Activated CD4-positive, CD25-positive, alpha-beta regulatory T cell treated with anti-CD3 and anti-CD28 coated beads, Interleukin-2, amount 50 U/mL, for 16 hours (primary cell): Measurements from ENCODE around the gene LRRK1.

Source experiments
- DNase-seq: peaks from one replicate; pipeline ENCODE4 v3.0.0-alpha.2; 2020; ENCODE audit warnings: low read depth, low spot score

LRRK1 gene

DNA sequence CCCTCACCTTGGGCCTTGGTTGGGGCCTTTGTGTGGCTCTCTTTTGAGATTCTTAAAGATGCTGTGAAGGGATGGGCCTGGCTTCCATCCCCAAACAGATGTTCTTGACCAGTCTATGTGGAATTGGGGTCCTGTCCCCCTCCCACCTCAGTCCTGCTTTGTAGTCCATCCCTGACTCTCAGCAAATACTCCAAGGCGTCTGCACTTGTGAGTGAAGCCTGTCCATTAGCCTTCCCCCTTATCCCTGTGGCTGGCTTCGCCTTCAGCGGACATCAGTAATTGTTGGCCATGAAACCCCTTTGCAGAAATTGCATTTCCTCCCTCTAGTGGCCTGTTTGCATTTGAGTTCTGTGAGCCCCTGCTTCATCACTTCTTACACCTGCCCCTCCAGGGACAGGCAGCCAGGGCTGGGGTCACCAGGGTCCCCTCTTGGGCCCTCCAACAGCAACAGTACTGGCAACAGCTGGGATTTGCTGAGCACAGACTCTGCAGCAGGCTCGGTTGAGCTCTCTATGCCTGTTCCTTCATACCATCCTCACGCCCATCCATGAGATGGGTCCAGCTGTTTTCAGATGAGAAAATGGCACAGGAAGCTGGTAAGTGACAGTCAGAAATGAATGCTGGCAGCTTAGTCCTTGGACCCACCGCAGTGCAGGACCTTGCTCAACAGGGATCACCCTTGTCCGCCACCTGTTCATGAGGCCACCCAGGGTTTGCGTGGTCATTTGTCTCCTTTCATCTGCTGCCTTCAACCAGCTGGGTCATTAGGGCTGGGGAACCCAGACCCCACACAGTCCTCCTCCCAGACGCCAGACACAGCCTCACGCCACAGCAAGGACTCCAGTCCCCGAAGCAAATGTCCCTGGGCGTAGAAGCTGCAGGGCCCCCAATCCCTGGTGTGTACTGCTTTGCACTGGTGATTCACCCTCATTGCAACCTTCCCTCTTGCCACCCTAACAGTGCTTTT is 8.9 kb upstream of the LRRK1 start:
- no peak for DNase-seq

GRCh38 chr15:100911086-100911485 is 8.1 kb upstream of the LRRK1 start:
- no peak for DNase-seq

DNA sequence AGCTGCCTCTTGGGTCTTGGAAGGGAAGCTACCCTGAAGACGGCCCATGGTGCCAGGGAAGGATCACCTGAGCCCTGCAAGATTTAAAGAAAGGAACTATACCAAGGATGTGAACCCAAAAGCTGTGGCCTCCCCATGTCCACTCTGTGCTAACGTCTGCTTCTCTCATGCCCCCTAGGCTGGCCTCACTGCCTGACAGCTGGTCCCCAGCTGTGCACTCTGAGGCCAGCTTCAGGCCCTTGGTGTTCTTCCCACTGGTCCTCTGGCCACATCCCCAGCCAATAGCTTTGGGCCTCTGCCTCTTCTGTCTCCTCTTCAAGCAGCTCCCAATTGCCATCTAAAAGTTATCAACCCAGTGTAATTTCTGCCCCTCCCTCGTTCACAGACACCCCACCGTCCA is 5.2 kb upstream of the LRRK1 start:
- no peak for DNase-seq

DNA sequence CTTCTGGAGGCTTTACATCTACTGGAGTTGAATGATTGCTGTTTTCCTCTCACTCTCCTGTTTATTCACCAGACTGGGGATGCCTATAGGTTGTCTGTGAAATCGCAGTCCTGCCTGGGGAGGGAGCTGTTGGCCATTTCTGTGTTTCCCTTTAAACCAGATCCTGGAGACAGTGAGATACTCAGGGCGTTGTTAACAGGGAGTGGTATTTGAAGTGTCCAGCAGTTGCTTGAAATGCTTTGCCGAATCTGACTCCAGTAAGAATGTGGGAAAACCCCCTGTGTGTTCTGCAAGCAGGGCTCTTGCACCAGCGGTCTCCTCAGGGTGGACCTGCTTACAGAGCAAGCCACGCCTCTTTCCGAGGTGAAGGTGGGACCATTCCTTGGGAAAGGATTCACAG is 4.3 kb upstream of the LRRK1 start:
- DNase-seq, result no peak

GRCh38 chr15:100918034-100918689 is 995 bp upstream of the LRRK1 start:
- peak; percentile 37 for DNase-seq

DNA sequence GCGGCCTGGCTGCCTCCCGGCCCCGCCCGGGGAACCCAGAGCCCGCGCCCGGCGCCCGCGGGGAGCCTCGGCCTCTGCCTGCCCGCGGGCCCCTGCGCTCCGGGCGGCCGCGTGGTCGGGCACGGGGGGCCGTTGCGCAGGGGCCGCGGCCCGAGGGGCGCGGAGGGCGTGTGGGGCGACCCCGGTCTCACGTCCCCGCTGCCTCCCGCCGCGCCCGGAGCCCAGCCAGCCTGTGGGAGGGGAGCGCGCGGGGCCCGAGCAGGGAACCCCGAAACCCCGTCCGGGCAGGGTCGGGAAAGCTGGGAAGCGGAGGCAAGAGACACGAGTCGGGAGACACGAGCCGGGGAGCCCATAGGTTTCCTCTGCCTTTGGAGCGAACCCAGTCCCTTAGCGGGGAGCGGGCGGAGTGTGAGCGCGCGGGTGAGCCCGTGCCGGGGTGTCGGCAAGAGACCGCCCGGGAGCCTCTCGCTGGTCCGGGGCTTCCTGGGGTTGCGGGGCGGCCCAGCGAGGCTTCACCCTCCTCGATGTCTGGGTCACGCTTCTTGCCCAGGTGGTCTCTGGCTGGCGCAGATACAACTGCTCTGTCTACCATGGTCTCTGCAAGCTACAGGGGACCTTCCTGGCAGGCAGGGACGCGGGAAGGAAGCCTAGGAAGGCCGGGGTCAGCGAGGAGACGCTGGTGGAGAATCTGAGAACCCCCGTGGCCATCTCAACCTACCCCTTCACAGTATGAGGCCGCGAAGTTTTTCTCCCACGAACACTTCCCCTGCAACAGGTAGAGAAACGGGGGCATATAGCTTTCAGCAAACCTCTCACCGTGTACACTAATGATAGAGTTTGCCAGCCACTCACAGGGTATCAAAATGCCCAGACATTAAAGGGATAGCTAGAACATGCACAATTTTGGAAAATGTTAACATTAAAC is 586 bp downstream of the LRRK1 start:
- no peak for DNase-seq

DNA sequence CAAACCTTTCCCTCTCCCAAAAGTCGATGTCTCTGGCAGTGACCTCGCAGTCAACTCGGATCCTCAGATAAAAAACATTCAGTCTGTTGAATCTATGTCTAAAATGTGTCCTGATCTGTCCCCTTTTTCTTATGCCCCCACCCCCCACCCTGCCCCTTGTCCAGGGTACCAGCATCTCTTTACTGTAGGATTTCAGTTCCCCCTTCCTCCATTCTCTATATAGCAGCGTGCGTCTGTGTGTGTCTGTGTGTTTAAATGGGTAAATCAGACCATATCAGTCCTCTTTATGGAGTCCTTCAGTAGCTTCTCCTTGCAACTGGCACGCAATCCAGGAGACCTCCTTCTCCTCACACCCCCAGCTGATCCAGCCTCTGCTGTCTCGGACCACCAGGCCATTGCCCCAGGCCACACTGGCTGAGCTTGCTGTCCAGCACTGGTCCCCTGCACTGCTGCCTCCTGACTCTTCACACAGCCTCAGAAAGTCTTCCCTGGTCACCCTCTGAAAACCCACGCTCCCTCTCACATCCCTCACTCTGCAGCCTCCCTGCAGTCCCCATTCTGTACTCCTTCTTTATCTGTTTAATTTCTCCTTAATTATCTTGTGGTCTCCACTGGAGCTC is 1.5 kb downstream of the LRRK1 start:
- DNase-seq, result no peak

DNA sequence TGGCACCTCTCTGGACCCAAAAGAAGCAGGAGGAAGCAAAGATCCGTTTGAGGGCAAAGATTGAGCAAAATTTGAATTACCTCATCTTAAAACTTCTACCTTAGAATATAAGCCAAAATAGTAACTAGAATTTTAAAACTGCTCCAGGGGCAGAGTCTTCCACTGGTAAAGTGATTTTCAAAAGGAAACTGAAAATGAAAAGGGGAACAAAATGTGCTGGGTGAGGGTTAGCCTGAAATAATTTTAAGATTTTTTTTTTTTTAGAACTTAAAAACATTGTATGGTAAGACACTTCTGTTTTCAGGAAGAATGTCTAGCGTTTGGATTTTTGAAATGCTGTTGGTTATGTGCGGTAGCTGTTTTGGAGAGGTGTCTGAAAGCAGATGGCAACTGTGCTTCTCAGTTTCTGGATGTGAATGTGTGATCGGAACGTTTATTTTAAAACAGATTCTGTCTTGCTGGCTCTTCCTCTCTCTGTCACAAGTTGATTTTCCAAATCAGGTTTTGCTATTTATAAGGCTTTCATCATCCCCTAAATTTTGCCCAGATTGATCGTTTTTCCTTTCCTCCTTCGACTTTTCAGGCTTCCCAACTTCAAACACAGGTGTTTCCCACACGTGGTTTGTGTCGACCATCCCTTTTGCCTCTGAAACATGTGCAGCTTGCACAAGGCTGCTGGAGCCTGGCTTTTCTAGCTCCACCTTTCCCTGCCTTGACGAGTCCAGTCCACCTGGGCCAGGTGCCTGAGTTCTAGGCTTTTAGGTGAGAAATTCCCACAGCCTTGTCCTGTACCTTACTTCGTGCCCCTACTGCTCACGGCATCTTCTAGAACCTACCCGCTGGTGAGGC is 3.3 kb downstream of the LRRK1 start:
- DNase-seq, result no peak

- no peak for DNase-seq
Observed at GRCh38 chr15:100923076-100923475, 3.9 kb downstream of the LRRK1 start.

GRCh38 chr15:100923902-100924301 is 4.7 kb downstream of the LRRK1 start:
- DNase-seq, result no peak

DNA sequence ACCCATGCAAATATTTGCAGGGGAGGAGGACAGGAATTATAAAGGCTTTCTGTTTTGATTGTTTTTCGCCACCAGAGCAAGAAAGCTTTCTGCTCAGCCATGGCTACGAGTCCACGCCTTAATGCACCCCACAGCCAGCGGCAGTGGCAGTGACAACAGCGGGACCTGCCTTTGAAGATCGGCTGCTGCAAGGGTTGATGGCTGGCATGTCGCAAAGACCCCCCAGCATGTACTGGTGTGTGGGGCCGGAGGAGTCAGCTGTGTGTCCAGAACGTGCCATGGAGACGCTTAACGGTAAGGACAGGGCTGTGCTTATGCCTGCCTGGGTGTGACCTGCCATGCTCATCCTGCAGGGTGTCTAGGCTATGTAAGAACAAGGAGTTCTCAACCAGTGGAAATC is 5.3 kb downstream of the LRRK1 start:
- DNase-seq, result no peak

- DNase-seq, result no peak
Observed at GRCh38 chr15:100925480-100925879, 6.3 kb downstream of the LRRK1 start.

DNA sequence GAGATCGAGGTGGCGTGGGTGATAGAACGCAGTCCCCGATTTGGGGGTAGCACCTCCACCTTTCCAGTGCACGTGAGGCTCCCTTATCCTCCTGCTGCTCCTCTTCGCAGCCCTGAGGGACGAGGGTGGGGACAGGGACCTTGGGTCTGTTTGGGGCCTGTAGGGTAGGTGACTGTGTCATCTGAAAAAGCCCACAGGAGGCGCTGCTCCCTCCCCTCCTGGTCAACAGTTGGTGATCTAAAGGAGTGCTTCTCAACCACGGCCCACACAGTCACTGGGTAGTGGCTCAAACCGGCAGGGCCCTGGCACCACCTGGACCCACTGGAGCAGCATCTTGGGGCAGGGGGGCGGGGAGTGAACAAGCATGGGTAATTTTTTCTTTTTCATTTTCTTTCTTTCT is 7.1 kb downstream of the LRRK1 start:
- DNase-seq, result no peak

DNA sequence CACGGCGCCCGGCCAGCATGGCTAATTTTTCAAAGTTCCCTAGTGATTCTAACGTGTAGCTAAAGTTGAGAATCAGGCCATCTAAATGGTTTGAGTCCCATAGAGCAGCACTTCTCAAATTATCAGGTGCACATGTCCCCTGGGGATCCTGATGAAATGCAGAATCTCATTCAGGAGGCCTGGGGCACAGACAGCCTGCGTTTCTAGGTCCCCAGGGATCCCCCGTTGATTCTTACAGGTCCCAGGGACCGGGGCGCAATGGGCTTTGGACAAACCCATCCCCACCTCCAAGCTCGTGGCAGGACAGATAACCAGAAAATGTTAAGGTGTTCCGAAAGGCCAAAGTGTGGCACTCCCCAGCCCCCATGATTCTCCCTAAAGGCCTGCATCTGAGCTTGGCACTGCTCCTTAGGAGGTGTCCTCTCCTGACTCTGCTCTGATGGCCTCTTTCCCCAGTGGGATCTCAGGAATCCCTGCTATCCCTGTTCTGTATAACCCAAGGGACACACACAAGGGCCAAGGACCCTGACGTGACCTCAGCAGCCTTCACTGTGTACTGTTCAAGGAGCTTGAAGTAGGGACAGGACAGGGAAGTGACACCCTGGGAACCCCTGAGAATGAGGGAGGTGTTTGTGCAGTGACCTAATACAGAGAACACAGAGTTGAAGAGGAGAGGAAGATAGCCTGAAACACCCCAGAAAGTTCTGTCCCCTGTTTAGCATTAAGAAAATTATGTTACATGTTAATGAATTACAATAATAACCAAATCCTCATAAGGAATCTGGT is 8.0 kb downstream of the LRRK1 start:
- DNase-seq, result no peak

- DNase-seq, result no peak
Observed at GRCh38 chr15:100928632-100929280, 9.6 kb downstream of the LRRK1 start.

DNA sequence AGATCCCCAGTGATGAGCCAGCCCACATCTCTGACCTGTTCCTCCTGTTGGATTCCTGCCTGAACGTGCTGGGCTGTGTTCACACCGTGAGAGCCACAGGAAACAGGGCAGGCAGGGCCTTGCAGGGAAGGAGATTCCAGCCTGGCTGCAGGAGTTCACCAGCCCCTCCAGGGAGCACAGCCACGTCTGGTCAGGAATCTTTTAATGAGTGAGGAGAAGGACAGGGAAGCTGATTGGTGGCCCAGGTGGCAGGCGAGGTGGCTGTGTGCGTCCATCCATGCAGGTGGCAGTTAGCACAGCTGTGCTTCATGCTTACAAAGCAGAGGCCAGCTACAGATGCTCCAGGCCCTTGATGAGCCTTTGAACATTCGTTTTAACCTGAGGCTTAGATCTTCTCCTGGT is 10.5 kb downstream of the LRRK1 start:
- DNase-seq, result no peak

DNA sequence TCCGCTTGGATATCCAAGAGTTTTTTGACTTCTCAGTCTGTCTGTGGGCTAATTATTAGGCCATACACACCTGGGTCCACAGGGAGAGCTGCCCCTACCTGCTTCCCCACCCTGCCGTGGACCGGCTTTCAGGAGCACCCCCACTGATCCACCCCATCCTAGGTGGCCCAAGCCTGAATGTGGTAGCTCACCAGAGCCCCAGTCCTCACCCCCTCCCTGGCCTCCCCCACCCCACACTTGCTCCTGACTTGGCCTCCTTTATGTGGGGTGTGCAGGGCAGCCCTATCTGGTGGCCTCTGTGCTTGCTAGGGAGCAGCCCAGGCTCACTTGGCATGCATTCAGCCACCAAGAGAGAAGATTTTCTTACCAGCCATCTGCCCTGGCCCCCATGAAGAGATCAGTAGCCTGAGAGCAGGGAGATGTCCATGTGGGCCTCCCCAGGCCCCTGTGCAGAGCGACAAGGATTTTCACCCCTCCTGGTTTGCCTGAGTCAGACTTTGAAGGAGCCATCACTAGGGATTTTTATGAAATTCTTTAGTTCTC is 11.2 kb downstream of the LRRK1 start:
- DNase-seq, result no peak

DNA sequence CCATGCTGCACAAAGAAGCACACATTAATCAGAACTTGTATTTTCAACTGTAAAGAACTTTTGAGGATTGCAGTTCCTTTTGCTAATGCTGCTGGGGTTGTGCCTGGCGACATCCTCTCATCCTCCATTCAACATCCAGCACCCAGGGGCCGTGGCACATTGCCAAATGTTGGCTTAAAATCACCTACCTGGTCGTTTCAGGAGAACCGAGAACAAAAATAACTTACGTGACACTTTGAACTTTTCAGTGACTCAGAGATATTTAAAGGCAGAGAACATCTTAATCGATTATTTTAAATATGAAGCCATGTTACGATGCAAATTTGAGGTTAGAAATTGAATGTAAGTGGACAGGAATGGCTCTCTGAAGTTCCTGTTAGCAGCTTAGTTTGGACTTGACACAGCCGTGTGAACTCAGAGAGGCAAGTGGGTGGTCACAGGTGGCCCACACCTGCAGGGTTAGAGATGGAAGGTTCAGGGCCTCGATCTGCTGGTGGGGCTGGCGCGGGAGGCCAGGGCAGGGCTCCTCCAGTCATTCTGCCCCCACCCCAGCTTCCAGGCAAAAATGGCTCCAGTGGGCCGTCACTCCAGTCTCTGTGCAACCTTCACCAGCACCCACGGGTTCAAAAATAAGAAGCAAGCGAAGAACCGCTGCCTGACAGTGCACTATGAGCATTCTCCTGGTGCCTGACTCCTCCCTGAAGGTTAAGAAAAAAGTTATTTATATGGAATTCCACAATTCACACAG is 12.2 kb downstream of the LRRK1 start:
- no peak for DNase-seq
